ENCODE measurements around the gene SEL1L3.

- TF ChIP-seq CTCF (IDR thresholded peaks at IDR 0.05; ENCODE audit: insufficient read depth, low read length) (no peak), REST (IDR thresholded peaks at IDR 0.05; ENCODE audit: insufficient replicate concordance, low read depth) (no peak), POLR2AphosphoS5 (IDR thresholded peaks at IDR 0.05; ENCODE audit: low read depth) (no peak)
Observed at GRCh38 chr4:25878676-25879075, 15.9 kb upstream of the SEL1L3 start.
